ENCODE data around the gene NEK5.

Gene NEK5

GRCh38 chr13:51997186-51997585 lies 131.7 kb downstream of the NEK5 start:
- no peak for DNase-seq (ENCODE audit: low spot score)
- ChIA-PET POLR2A (ENCODE audit: low non-redundant PET) (no interaction called here), CTCF (no interaction called here)
- TF ChIP-seq, protein P1, sequence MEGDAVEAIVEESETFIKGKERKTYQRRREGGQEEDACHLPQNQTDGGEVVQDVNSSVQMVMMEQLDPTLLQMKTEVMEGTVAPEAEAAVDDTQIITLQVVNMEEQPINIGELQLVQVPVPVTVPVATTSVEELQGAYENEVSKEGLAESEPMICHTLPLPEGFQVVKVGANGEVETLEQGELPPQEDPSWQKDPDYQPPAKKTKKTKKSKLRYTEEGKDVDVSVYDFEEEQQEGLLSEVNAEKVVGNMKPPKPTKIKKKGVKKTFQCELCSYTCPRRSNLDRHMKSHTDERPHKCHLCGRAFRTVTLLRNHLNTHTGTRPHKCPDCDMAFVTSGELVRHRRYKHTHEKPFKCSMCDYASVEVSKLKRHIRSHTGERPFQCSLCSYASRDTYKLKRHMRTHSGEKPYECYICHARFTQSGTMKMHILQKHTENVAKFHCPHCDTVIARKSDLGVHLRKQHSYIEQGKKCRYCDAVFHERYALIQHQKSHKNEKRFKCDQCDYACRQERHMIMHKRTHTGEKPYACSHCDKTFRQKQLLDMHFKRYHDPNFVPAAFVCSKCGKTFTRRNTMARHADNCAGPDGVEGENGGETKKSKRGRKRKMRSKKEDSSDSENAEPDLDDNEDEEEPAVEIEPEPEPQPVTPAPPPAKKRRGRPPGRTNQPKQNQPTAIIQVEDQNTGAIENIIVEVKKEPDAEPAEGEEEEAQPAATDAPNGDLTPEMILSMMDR (conservative IDR thresholded peaks at IDR 0.05; ENCODE audit: low read depth), result no peak
- no peak overlapping the region for H3K27ac ChIP-seq

DNA sequence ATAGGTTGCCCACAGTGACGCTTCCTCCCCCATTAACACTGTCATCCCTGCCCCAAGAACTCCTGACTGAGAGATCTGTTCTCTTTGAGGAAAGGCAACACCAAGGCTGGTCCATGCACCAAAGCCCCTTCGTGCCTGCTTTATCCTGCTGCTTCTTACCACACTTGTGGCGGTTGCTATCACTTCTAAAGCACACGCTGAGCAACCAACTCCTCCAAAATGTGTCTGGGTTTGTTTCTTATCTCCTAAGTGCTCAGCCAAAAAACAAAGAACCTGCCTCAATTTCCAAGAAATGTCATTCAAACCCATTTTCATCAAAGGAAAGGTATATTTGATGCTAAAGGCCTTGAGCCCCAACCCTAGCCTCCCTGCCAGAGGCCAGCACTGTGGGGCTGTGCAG lies 132.2 kb downstream of the NEK5 start:
- ChIA-PET CTCF (interaction anchor here (0.6 kb wide), 1 partner anchor 91 kb away, joined by 3 read pairs; no protein-coding TSS in a partner anchor), POLR2A (ENCODE audit: low non-redundant PET) (no interaction called here)
- DNase-seq (ENCODE audit: low spot score), result no peak
- no peak overlapping the region; the same call in 1 of the 2 replicates for H3K27ac ChIP-seq
- TF ChIP-seq, protein P1 (conservative IDR thresholded peaks at IDR 0.05; ENCODE audit: low read depth), result no peak

GRCh38 chr13:51995677-51996551 lies 133.0 kb downstream of the NEK5 start:
- TF ChIP-seq, protein P1 (conservative IDR thresholded peaks at IDR 0.05; ENCODE audit: low read depth), result no peak
- H3K27ac ChIP-seq, result peak overlapping the region; percentile 60
- DNase-seq (ENCODE audit: low spot score), result no peak
- CTCF ChIA-PET, result interaction anchor here (0.6 kb wide), 1 partner anchor 92 kb away, joined by 3 read pairs; no protein-coding TSS in a partner anchor
- POLR2A ChIA-PET (ENCODE audit: low non-redundant PET), result no interaction called here

- no peak overlapping the region for H3K27ac ChIP-seq
- POLR2A ChIA-PET (ENCODE audit: low non-redundant PET), result no interaction called here
- TF ChIP-seq, protein P1 (conservative IDR thresholded peaks at IDR 0.05; ENCODE audit: low read depth), result no peak
- no peak for DNase-seq (ENCODE audit: low spot score)
- CTCF ChIA-PET, result no interaction called here
Observed at GRCh38 chr13:51993713-51994112, 135.2 kb downstream of the NEK5 start.

DNA sequence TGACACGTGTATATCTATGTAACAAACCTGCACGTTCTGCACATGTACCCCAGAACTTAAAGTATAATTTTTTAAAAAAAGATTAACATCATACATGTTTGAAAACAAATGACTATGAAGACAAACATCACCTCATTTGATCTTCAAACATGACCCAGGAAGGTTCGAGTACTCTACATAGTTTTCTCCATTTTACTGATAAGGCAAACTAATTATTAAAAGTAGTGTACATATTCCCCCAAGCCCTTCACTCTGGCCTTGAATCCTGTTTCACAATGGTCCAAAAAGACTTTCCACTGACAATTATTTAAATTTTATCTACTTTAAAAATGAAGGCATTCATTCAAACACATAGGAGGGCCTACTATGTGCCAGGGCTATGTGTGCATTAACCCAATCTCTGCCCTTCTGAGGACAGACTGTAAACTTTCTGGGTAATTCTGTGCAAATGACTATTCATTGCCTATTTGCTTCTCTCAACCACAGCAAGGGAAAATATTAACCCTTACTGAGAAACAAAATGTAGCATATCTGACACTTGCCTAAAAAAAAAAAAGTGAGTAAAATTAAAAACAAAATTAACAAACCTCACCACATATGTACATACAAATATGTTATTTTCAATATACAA lies 139.8 kb downstream of the NEK5 start:
- DNase-seq (ENCODE audit: low spot score), result no peak
- TF ChIP-seq, protein P1 (conservative IDR thresholded peaks at IDR 0.05; ENCODE audit: low read depth), result no peak
- no peak overlapping the region for H3K27ac ChIP-seq
- ChIA-PET POLR2A (ENCODE audit: low non-redundant PET) (no interaction called here), CTCF (no interaction called here)

Data from RWPE1 (cell line).